ENCODE data around the gene ZNF814. TPM values are rescaled to one million over a fixed set of nuclear protein-coding genes. Genes with fewer than 3 reads are reported as not detected.
"Not testable (repeated sequence)": the region's sequence is repeated elsewhere in the genome, so short reads cannot be mapped to it uniquely, and the experiment has no call there.

Gene ZNF814
- total and polyA plus RNA-seq, 2 donors = 8.3 to 19.2 TPM

DNA sequence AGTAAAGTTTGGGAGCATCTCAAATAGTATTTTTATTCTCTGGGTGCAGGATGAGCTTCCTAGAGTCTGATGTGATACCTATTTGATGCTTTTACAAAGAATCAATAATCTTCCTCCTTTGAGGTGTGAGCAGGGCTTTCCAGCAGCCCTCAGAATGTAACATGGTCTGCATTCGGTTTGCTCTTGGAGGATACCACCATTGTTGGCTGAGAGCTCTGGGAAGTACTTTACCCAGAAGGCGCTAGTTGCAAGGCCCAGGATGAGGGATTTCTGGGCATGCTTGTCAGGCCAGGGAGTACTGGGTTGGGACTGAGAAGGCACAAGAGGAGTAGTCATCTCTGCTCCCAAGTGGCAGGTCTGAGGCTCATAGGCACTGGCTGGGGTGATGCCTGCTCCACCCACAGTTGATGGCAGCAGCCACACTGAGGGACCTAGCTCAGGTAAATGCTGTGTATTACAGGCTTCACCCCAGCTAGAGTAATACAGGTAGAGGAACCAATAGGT is 39.6 kb downstream of the ZNF814 start:
- not testable (repeated sequence) for H3K4me3 ChIP-seq (ENCODE audit: low read depth, low read length); DNase-seq (ENCODE audit: extremely low spot score); H3K27ac ChIP-seq (ENCODE audit: low read depth); H3K4me1 ChIP-seq (ENCODE audit: insufficient read depth); H3K36me3 ChIP-seq (ENCODE audit: insufficient read depth)
- 79% methylated on average over 2 of the region's 2 CpGs for WGBS

DNA sequence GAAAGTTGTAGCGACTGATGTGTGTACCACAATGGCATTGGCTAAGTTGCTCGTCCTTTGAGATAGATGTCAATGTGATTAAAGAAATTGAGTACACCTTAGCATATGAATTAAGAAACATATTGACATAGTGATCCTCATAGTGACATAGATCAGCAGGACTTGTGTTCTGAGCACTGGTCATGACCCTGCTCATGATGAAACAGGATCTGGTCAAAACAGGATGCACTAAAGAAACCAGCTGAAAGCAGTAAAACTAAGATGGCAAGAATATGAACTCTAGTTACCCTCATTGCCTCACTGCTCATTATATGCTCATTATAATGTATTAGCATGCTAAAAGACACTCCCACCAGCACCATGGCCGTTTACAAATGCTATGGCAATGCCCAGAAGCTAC is 41.7 kb downstream of the ZNF814 start:
- not testable (repeated sequence) for DNase-seq (ENCODE audit: extremely low spot score); H3K4me3 ChIP-seq (ENCODE audit: low read depth, low read length); H3K27ac ChIP-seq (ENCODE audit: low read depth); H3K4me1 ChIP-seq (ENCODE audit: insufficient read depth); H3K36me3 ChIP-seq (ENCODE audit: insufficient read depth)
- 76% methylated on average over 3 of the region's 3 CpGs for WGBS

- no peak overlapping the region for H3K27ac ChIP-seq (ENCODE audit: low read depth)
- H3K4me3 ChIP-seq (ENCODE audit: low read depth, low read length) = no peak overlapping the region
- 80% methylated on average over 6 of the region's 6 CpGs for WGBS
- no peak for DNase-seq (ENCODE audit: extremely low spot score)
- no peaks in the 10 kb centered on the region for H3K4me1 ChIP-seq (ENCODE audit: insufficient read depth)
- no peaks in the 10 kb centered on the region for H3K36me3 ChIP-seq (ENCODE audit: insufficient read depth)
Measured at GRCh38 chr19:57841122-57841763, 47.6 kb downstream of the ZNF814 start.

DNA sequence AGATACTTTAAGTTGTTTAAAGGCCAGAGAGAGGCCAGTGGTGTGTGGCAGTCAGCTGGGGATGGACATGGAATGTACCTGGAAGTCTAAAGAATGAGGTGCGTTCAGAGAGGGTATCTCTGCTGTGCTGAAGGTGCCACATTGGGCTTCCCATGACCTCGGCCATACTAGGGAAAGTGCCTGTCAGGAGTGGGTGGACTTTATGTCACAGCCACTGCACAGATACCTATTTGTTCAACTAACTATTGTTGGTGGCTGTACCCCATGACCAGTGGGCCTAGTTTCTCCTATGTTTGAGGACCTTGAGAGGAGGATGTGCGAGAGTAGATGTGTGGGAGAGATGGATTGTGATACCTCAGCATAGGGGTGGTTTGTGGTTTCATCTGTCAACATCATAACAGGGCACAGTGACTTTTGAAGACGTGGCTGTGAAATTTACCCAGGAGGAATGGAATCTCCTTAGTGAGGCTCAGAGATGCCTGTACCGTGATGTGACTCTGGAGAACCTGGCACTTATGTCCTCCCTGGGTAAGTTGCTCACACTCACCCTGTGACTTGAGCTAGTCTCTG is 50.1 kb downstream of the ZNF814 start:
- 92% methylated on average over 5 of the region's 5 CpGs for WGBS
- H3K36me3 ChIP-seq (ENCODE audit: insufficient read depth); H3K27ac ChIP-seq (ENCODE audit: low read depth): not testable (repeated sequence)

GRCh38 chr19:57836991-57837390 is 51.8 kb downstream of the ZNF814 start:
- H3K27ac ChIP-seq (ENCODE audit: low read depth); DNase-seq (ENCODE audit: extremely low spot score); H3K4me1 ChIP-seq (ENCODE audit: insufficient read depth); H3K36me3 ChIP-seq (ENCODE audit: insufficient read depth); H3K4me3 ChIP-seq (ENCODE audit: low read depth, low read length): not testable (repeated sequence)
- WGBS = 93% methylated on average over 5 of the region's 5 CpGs

More for the DNA sequence above, 50.1 kb downstream of the ZNF814 start:
- H3K4me1 ChIP-seq (ENCODE audit: insufficient read depth); DNase-seq (ENCODE audit: extremely low spot score); H3K4me3 ChIP-seq (ENCODE audit: low read depth, low read length): not testable (repeated sequence)

DNA sequence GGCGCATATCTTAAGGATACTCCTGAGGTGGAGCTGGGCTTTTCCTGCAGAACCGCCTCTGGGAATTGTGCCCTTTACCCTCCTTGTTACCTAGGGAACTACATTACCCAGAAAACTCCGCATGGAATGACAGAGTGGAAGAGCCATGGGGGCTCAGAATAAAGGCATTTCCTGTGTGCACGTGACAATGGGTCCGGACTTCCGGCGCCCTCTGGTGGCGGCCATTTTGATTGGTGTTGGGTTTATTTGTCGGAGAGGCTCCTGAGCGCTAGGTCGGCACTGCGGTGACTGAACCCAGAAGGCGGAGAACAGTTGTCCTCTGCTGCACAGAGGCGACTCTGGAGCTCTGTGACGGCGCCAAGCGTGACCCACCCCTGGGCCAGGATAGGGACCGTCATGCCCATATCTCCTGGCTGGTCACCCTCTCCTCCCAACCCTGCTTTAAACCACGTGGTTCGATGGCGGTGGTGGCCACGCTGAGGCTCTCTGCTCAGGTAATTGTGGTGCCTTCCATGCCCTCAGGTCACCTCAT is 58.7 kb downstream of the ZNF814 start, which contains the start of gene ZNF587B:
Gene ZNF587B, plus strand, starts transcription at position 229 of the 532 bp plus-strand sequence. Its CDS starts 230 bp downstream, at position 459.
- DNase-seq (ENCODE audit: extremely low spot score) = peak; percentile 76
- 18% methylated on average over 22 of the region's 22 CpGs for WGBS
- no peaks in the 10 kb centered on the region for H3K4me1 ChIP-seq (ENCODE audit: insufficient read depth)
- no peaks in the 10 kb centered on the region for H3K36me3 ChIP-seq (ENCODE audit: insufficient read depth)
- H3K4me3 ChIP-seq (ENCODE audit: low read depth, low read length) = peak within 1 kb of the TSS; percentile 33
- H3K27ac ChIP-seq (ENCODE audit: low read depth) = no peak within 1 kb of the TSS

GRCh38 chr19:57829316-57829715 is 59.5 kb downstream of the ZNF814 start:
- no peak overlapping the region for H3K27ac ChIP-seq (ENCODE audit: low read depth)
- H3K4me3 ChIP-seq (ENCODE audit: low read depth, low read length) = no peak overlapping the region
- DNase-seq (ENCODE audit: extremely low spot score) = no peak
- H3K4me1 ChIP-seq (ENCODE audit: insufficient read depth) = no peaks in the 10 kb centered on the region
- WGBS = 40% methylated on average over 5 of the region's 5 CpGs
- no peaks in the 10 kb centered on the region for H3K36me3 ChIP-seq (ENCODE audit: insufficient read depth)

GRCh38 chr19:57825511-57825910 is 63.3 kb downstream of the ZNF814 start:
- Histone ChIP-seq H3K36me3 (ENCODE audit: insufficient read depth) (peaks cover 1% of the 10 kb centered on the region), H3K4me1 (ENCODE audit: insufficient read depth) (no peaks in the 10 kb centered on the region), H3K27ac (ENCODE audit: low read depth) (no peak overlapping the region), H3K4me3 (ENCODE audit: low read depth, low read length) (no peak overlapping the region)
- no peak for DNase-seq (ENCODE audit: extremely low spot score)
- 93% methylated on average over 6 of the region's 6 CpGs for WGBS

DNA sequence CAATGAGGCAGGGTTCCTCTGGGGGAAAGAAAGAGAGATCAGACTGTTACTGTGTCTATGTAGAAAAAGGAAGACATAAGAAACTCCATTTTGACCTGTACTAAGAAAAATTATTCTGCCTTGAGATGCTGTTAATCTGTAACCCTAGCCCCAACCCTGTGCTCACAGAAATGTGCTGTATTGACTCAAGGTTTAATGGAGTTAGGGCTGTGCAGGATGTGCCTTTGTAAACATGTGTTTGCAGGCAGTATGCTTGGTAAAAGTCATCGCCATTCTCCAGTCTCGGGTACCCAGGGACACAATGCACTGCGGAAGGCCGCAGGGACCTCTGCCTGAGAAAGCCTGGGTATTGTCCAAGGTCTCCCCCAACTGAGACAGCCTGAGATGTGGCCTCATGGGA is 65.2 kb downstream of the ZNF814 start:
- H3K4me1 ChIP-seq (ENCODE audit: insufficient read depth); H3K4me3 ChIP-seq (ENCODE audit: low read depth, low read length); H3K36me3 ChIP-seq (ENCODE audit: insufficient read depth); H3K27ac ChIP-seq (ENCODE audit: low read depth); DNase-seq (ENCODE audit: extremely low spot score): not testable (repeated sequence)
- WGBS = 76% methylated on average over 4 of the region's 4 CpGs

- WGBS = 44% methylated on average over 2 of the region's 2 CpGs
- H3K36me3 ChIP-seq (ENCODE audit: insufficient read depth); DNase-seq (ENCODE audit: extremely low spot score); H3K4me1 ChIP-seq (ENCODE audit: insufficient read depth); H3K27ac ChIP-seq (ENCODE audit: low read depth); H3K4me3 ChIP-seq (ENCODE audit: low read depth, low read length): not testable (repeated sequence)
Measured at GRCh38 chr19:57823155-57823554, 65.7 kb downstream of the ZNF814 start.

GRCh38 chr19:57821501-57821900 is 67.3 kb downstream of the ZNF814 start:
- not testable (repeated sequence) for DNase-seq (ENCODE audit: extremely low spot score); H3K4me1 ChIP-seq (ENCODE audit: insufficient read depth); H3K27ac ChIP-seq (ENCODE audit: low read depth); H3K36me3 ChIP-seq (ENCODE audit: insufficient read depth); H3K4me3 ChIP-seq (ENCODE audit: low read depth, low read length)
- 93% methylated on average over 3 of the region's 3 CpGs for WGBS

- H3K36me3 ChIP-seq (ENCODE audit: insufficient read depth); H3K4me1 ChIP-seq (ENCODE audit: insufficient read depth); H3K4me3 ChIP-seq (ENCODE audit: low read depth, low read length); H3K27ac ChIP-seq (ENCODE audit: low read depth); DNase-seq (ENCODE audit: extremely low spot score): not testable (repeated sequence)
- 66% methylated on average over 3 of the region's 3 CpGs for WGBS
Measured at GRCh38 chr19:57821095-57821494, 67.7 kb downstream of the ZNF814 start.

GRCh38 chr19:57820599-57820998 is 68.2 kb downstream of the ZNF814 start:
- peaks cover 1% of the 10 kb centered on the region for H3K36me3 ChIP-seq (ENCODE audit: insufficient read depth)
- H3K4me3 ChIP-seq (ENCODE audit: low read depth, low read length) = peak overlapping the region; percentile 58
- H3K27ac ChIP-seq (ENCODE audit: low read depth) = no peak overlapping the region
- DNase-seq (ENCODE audit: extremely low spot score) = no peak
- WGBS = 80% methylated on average over 6 of the region's 6 CpGs
- H3K4me1 ChIP-seq (ENCODE audit: insufficient read depth) = no peaks in the 10 kb centered on the region

DNA sequence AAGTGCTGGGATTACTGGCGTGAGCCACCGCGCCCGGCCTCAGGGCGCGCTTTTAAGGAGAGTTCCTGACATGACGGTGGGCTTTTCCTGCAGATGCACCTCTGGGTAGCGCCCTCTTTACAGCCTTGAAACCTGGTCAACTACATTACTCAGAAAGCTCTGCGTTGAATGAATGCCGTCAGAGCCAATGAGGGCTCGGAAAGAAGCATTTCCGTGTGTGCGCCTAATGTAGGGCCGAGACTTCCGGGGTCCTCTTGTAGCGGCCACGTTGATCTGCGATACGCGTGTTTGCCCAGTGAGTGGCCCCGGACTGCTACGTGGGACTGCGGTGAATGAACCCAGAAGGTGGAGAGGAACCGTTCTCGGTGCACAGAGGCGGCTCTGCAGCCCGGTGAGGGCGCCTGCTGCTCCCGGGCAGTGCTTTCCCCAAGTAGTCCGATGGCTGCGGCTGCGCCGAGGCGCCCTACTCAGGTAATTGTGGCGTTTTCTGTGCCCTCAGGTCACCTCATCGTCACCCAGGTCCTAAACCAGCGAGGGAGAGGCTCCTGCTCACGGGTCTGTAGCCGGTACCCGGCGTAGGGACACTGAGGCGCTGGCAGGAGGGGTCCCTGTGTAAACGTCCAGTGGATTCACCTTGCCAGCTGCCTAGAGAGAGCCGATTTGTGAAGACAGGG is 69.2 kb downstream of the ZNF814 start:
- under 1% methylated on average over 44 of the region's 44 CpGs for WGBS
- Histone ChIP-seq H3K27ac (ENCODE audit: low read depth) (peak overlapping the region; percentile 63), H3K36me3 (ENCODE audit: insufficient read depth) (peaks cover 1% of the 10 kb centered on the region), H3K4me1 (ENCODE audit: insufficient read depth) (no peaks in the 10 kb centered on the region), H3K4me3 (ENCODE audit: low read depth, low read length) (peak overlapping the region; percentile 58)
- peak; percentile 85 for DNase-seq (ENCODE audit: extremely low spot score)

Data from urinary bladder (tissue), 4 donors.